ENCODE data around the gene ZMIZ1. TPM values are rescaled to one million over a fixed set of nuclear protein-coding genes. Genes with fewer than 3 reads are reported as not detected.

Gene ZMIZ1
- total RNA-seq, 4 donors from 2014 or later = 71.9 to 104 (median 79.5) TPM

DNA sequence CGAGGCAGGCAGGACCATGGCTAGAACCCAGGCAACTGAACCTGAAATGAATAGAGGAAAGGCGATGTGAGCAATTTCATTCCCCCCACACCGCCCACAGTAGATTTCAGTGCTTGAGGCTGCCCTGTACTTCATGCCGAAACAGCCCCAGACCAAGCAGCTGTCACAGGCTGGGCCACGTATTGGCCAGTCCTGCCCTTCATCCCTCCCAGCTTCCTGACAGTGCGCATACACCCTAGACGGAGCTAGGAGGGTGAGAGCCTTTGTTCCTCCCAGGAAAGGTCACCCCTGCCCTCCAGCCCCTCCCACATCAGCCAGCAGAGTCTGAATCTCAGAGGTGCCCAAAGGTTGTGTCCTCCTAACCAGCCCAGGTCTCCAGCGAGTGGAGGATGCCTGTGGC lies 98.8 kb downstream of the ZMIZ1 start:
- peaks cover 16% of the 10 kb centered on the region for H3K4me1 ChIP-seq
- no peak for DNase-seq (ENCODE audit: low spot score in 2 of 2)
- no peak overlapping the region for H3K4me3 ChIP-seq
- 92% methylated on average over 2 of the region's 8 CpGs for WGBS
- H3K9me3 ChIP-seq = no peaks in the 10 kb centered on the region
- peaks cover 76% of the 10 kb centered on the region for H3K36me3 ChIP-seq
- TF ChIP-seq POLR2AphosphoS5 (IDR thresholded peaks at IDR 0.05) = no peak
- TF ChIP-seq, protein P1, sequence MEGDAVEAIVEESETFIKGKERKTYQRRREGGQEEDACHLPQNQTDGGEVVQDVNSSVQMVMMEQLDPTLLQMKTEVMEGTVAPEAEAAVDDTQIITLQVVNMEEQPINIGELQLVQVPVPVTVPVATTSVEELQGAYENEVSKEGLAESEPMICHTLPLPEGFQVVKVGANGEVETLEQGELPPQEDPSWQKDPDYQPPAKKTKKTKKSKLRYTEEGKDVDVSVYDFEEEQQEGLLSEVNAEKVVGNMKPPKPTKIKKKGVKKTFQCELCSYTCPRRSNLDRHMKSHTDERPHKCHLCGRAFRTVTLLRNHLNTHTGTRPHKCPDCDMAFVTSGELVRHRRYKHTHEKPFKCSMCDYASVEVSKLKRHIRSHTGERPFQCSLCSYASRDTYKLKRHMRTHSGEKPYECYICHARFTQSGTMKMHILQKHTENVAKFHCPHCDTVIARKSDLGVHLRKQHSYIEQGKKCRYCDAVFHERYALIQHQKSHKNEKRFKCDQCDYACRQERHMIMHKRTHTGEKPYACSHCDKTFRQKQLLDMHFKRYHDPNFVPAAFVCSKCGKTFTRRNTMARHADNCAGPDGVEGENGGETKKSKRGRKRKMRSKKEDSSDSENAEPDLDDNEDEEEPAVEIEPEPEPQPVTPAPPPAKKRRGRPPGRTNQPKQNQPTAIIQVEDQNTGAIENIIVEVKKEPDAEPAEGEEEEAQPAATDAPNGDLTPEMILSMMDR (IDR thresholded peaks at IDR 0.05) = no peak
- TF ChIP-seq EP300 (IDR thresholded peaks at IDR 0.05) = no peak
- TF ChIP-seq POLR2A (IDR thresholded peaks at IDR 0.05) = no peak
- H3K27me3 ChIP-seq = no peaks in the 10 kb centered on the region
- H3K27ac ChIP-seq = no peak overlapping the region

DNA sequence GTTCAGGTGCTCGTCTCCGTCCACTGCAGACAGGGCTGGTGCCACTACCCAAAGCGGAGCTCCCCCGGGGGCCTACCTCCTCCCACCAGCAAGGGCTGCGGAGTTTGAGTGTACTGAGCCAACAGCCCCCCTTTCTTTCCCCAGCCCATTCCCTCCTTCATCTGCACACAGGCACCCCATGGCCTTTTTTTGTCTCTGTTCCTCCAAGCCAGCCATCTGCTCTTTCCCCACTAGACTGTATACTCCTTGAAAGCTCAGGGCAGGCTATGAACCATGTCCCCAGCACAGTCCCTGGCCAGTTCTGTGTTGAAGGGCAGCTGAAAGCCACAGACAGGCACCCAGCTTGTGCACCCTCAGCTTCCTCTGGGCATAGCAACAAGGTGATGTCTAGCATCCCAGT lies 99.4 kb downstream of the ZMIZ1 start:
- H3K36me3 ChIP-seq = peaks cover 71% of the 10 kb centered on the region
- no peak overlapping the region for H3K4me3 ChIP-seq
- peaks cover 14% of the 10 kb centered on the region for H3K4me1 ChIP-seq
- H3K9me3 ChIP-seq = no peaks in the 10 kb centered on the region
- no peak overlapping the region for H3K27ac ChIP-seq
- WGBS = 98% methylated on average over 5 of the region's 5 CpGs
- no peak for TF ChIP-seq POLR2A (IDR thresholded peaks at IDR 0.05)
- TF ChIP-seq POLR2AphosphoS5 (IDR thresholded peaks at IDR 0.05) = no peak
- no peak for TF ChIP-seq EP300 (IDR thresholded peaks at IDR 0.05)
- TF ChIP-seq, protein P1 (IDR thresholded peaks at IDR 0.05) = no peak
- no peak for DNase-seq (ENCODE audit: low spot score in 2 of 2)
- no peaks in the 10 kb centered on the region for H3K27me3 ChIP-seq

DNA sequence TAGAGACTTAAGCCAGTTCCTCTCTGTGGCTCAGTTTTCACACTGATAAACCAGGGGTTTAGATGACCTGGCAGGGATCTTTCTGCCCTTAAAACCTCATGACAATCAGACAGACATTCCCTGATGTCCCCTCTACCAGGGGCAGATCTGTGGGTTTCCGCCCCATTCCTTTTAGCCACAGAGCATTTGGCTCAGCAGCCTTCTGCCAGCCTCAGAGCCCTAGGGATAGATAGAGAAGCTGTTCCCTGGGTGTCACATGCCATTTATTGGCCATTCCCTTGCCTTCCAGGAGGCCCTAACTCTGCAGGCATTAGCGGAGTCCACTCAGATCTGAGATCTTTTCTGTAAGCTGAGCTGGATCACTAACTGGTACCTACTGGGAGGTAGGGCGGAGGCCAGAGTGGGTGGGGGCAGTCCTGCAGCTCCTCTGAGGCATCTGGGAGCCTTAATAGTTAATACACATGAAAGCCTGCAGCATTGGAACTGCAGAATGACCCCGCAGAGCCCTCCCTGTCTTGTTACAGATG lies 101.5 kb downstream of the ZMIZ1 start:
- H3K27ac ChIP-seq = no peak overlapping the region
- TF ChIP-seq, protein P1 (IDR thresholded peaks at IDR 0.05) = no peak
- no peak for TF ChIP-seq EP300 (IDR thresholded peaks at IDR 0.05)
- TF ChIP-seq POLR2AphosphoS5 (IDR thresholded peaks at IDR 0.05) = no peak
- no peak for TF ChIP-seq POLR2A (IDR thresholded peaks at IDR 0.05)
- 100% methylated on average over 4 of the region's 4 CpGs for WGBS
- H3K27me3 ChIP-seq = no peaks in the 10 kb centered on the region
- no peaks in the 10 kb centered on the region for H3K9me3 ChIP-seq
- DNase-seq (ENCODE audit: low spot score in 2 of 2) = no peak
- peaks cover 67% of the 10 kb centered on the region for H3K36me3 ChIP-seq
- H3K4me1 ChIP-seq = peaks cover 20% of the 10 kb centered on the region
- no peak overlapping the region for H3K4me3 ChIP-seq

DNA sequence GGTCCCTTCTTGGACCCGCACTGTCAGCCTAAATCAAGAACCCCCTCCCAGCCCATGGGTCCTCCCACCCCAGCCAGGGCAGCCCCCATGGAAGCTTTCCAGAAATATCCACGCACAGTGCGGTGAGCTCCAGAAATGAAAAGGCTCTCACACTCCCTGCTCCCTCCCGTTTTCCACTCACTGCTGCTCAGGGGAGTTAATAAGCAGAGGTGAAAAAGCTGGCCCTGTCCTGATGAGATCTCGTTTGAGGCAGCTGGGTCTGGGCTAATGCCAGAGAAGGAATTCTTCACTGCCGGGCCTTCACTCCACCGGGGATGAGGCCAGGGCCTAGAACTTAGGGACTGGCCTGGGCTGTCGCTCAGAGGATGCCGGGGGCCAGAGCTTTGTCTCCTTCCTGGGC lies 102.2 kb downstream of the ZMIZ1 start:
- Histone ChIP-seq H3K36me3 (peaks cover 67% of the 10 kb centered on the region), H3K27ac (no peak overlapping the region), H3K4me3 (no peak overlapping the region), H3K27me3 (no peaks in the 10 kb centered on the region), H3K9me3 (no peaks in the 10 kb centered on the region), H3K4me1 (peaks cover 23% of the 10 kb centered on the region)
- no peak for TF ChIP-seq EP300 (IDR thresholded peaks at IDR 0.05)
- no peak for TF ChIP-seq POLR2AphosphoS5 (IDR thresholded peaks at IDR 0.05)
- TF ChIP-seq POLR2A (IDR thresholded peaks at IDR 0.05) = no peak
- no peak for DNase-seq (ENCODE audit: low spot score in 2 of 2)
- WGBS = 77% methylated on average over 9 of the region's 9 CpGs

DNA sequence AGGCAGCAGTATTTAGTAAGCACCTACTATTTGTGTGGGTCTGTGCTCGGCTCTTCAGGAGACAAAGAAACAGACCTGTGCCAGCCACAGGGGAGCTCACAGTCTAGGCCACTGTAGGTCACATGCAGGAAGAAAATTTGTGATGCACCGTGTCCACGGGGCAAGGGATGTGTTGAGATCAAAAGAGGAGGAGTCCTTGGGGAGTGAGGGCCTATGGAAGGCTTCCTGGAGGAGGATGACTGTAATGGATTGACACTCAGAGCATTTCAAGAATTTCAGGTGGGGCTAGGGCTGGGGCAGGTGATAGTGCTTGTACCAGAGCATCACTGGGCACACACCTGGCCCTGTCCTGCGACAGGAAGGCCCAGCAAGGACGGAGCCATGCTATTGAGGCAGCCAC lies 102.7 kb downstream of the ZMIZ1 start:
- DNase-seq (ENCODE audit: low spot score in 2 of 2) = no peak
- H3K27ac ChIP-seq = no peak overlapping the region
- H3K36me3 ChIP-seq = peaks cover 62% of the 10 kb centered on the region
- WGBS = 97% methylated on average over 5 of the region's 5 CpGs
- TF ChIP-seq EP300 (IDR thresholded peaks at IDR 0.05) (no peak), POLR2AphosphoS5 (IDR thresholded peaks at IDR 0.05) (no peak), POLR2A (IDR thresholded peaks at IDR 0.05) (no peak)
- TF ChIP-seq, protein P1 (IDR thresholded peaks at IDR 0.05) = no peak
- H3K4me3 ChIP-seq = no peak overlapping the region
- no peaks in the 10 kb centered on the region for H3K27me3 ChIP-seq
- H3K4me1 ChIP-seq = peaks cover 25% of the 10 kb centered on the region
- H3K9me3 ChIP-seq = no peaks in the 10 kb centered on the region

DNA sequence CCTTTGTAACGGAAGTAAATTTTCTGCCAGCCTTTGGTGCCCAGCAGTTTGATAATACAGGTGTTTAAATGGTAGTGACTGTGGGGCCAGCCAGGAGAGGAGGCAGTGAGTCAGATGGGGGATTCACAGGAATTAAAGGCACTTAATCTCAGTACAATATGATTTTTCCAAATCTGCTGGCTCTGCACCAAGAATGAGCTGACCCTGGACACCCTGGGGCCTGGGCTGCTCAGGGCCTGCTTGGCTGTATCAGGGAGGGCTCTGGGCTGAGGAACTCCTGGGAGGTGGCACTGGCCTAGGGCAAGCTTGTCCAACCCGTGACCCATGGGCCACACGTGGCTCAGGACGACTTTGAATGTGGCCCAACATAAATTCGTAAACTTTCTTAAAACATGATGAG lies 104.1 kb downstream of the ZMIZ1 start:
- Histone ChIP-seq H3K27ac (no peak overlapping the region), H3K4me3 (no peak overlapping the region), H3K36me3 (peaks cover 48% of the 10 kb centered on the region), H3K27me3 (no peaks in the 10 kb centered on the region), H3K4me1 (peaks cover 36% of the 10 kb centered on the region), H3K9me3 (no peaks in the 10 kb centered on the region)
- TF ChIP-seq, protein P1 (IDR thresholded peaks at IDR 0.05) = no peak
- TF ChIP-seq EP300 (IDR thresholded peaks at IDR 0.05) (no peak), POLR2A (IDR thresholded peaks at IDR 0.05) (no peak), POLR2AphosphoS5 (IDR thresholded peaks at IDR 0.05) (no peak)
- 66% methylated on average over 5 of the region's 5 CpGs for WGBS
- DNase-seq (ENCODE audit: low spot score in 2 of 2) = no peak

Measured in suprapubic skin (tissue), 4 donors.